Measurements from ENCODE around the gene SLC9A3.

Gene SLC9A3

DNA sequence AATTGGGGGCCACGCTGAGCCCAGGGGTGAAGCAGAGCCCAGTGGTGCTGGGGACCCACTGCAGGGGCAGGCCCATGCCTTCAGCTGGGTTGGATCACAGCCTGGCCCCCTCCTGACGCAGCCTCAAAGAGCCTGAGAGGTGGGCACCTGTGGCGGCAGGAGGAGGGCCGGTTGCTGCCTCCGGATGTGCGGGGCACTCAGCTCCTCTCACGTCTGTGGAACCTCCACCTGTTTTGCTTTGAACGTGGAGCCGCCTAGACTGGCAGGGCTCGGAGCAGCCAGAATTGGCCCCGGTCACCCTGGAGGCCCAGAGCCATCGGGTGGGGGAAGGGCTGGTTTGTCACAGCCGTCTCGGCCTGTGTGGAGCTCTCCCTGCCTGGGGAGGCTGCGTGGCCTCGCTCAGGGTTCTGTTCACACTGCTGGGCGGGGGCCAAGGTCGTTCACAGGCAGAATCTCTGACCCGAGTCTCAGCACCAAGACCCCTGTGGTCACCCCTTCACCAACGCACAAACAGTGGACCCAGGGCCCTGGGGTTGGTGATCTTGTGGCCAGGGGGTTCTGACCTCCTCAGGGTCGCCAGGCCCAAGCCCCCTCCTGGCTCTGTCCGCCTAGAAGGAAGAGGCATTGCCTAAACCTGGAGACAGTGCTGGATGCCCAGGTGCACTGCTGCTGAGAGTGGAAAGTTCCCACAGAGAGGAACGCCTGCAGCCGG is 9.2 kb upstream of the SLC9A3 start:
- H3K27ac ChIP-seq (ENCODE audit: low read depth, low read length) = no peak overlapping the region
- peaks cover 35% of the 10 kb centered on the region for H3K27me3 ChIP-seq (ENCODE audit: control insufficient read depth, low read length)
- no peaks in the 10 kb centered on the region for H3K9me2 ChIP-seq (replicated peaks; ENCODE audit: control insufficient read depth, low read length)
- H3K79me2 ChIP-seq (ENCODE audit: control insufficient read depth, low read length) = no peaks in the 10 kb centered on the region
- peaks cover 16% of the 10 kb centered on the region for H3F3A ChIP-seq (ENCODE audit: control insufficient read depth, insufficient read depth)
- no peak overlapping the region for H3K4me3 ChIP-seq (ENCODE audit: low read length)
- TF ChIP-seq CTCF (IDR thresholded peaks at IDR 0.05; ENCODE audit: low read depth, low read length, poor library complexity, severe bottlenecking) (no peak), EZH2phosphoT487 (IDR thresholded peaks at IDR 0.05; ENCODE audit: borderline replicate concordance, low read length) (no peak)
- H3K36me3 ChIP-seq (ENCODE audit: control insufficient read depth, low read length) = no peaks in the 10 kb centered on the region
- no peaks in the 10 kb centered on the region for H3K9me3 ChIP-seq (ENCODE audit: control insufficient read depth, insufficient read depth, low read length)
- peaks cover 34% of the 10 kb centered on the region for H3K4me1 ChIP-seq (ENCODE audit: control insufficient read depth, low read length)
- H4K20me1 ChIP-seq (ENCODE audit: control insufficient read depth, insufficient read depth, low read depth, low read length) = no peaks in the 10 kb centered on the region
- H3K4me2 ChIP-seq (ENCODE audit: low read length) = no peak overlapping the region

DNA sequence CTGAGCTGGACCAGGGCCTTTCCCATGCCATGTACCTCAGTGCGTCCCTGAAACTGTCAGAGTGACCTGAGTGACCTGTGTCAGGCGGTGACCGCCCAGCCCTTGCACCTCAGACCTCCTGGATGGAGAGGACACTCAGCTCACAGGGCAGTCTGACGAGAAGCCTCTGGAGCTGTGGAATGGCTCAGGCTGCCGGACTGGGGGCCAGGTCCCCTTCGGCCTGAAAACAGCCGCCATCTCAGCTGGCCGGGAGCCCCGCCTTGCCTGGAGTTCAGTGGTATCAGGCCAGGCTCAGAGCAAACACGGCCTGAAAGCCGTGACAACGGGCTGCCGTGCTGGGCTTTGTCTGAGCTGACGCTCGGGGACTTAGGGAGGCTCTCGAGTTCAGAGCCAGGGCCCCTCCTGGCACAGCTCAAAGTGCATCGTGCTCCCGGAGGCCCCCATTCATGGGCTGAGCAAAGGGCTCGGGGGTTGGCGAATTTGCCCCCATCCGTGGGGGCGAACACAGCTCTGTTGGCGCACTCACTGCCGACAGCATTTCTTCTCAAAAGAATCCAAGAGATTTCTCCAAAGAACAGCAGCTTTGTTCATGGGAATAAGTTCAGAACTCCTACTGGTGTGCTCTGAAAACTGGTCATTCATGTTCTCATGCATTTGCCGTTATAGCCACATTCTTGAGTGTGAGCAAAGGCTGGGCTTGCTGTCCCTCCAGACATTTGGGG is 8.4 kb upstream of the SLC9A3 start:
- H3K27ac ChIP-seq (ENCODE audit: low read depth, low read length) = no peak overlapping the region
- H3F3A ChIP-seq (ENCODE audit: control insufficient read depth, insufficient read depth) = peaks cover 16% of the 10 kb centered on the region
- H3K4me2 ChIP-seq (ENCODE audit: low read length) = no peak overlapping the region
- no peaks in the 10 kb centered on the region for H3K36me3 ChIP-seq (ENCODE audit: control insufficient read depth, low read length)
- peaks cover 34% of the 10 kb centered on the region for H3K4me1 ChIP-seq (ENCODE audit: control insufficient read depth, low read length)
- H3K4me3 ChIP-seq (ENCODE audit: low read length) = no peak overlapping the region
- TF ChIP-seq CTCF (IDR thresholded peaks at IDR 0.05; ENCODE audit: low read depth, low read length, poor library complexity, severe bottlenecking) = no peak
- TF ChIP-seq EZH2phosphoT487 (IDR thresholded peaks at IDR 0.05; ENCODE audit: borderline replicate concordance, low read length) = no peak
- no peaks in the 10 kb centered on the region for H3K79me2 ChIP-seq (ENCODE audit: control insufficient read depth, low read length)
- H3K9me2 ChIP-seq (replicated peaks; ENCODE audit: control insufficient read depth, low read length) = no peaks in the 10 kb centered on the region
- no peaks in the 10 kb centered on the region for H3K9me3 ChIP-seq (ENCODE audit: control insufficient read depth, insufficient read depth, low read length)
- H4K20me1 ChIP-seq (ENCODE audit: control insufficient read depth, insufficient read depth, low read depth, low read length) = no peaks in the 10 kb centered on the region
- H3K27me3 ChIP-seq (ENCODE audit: control insufficient read depth, low read length) = peaks cover 35% of the 10 kb centered on the region

DNA sequence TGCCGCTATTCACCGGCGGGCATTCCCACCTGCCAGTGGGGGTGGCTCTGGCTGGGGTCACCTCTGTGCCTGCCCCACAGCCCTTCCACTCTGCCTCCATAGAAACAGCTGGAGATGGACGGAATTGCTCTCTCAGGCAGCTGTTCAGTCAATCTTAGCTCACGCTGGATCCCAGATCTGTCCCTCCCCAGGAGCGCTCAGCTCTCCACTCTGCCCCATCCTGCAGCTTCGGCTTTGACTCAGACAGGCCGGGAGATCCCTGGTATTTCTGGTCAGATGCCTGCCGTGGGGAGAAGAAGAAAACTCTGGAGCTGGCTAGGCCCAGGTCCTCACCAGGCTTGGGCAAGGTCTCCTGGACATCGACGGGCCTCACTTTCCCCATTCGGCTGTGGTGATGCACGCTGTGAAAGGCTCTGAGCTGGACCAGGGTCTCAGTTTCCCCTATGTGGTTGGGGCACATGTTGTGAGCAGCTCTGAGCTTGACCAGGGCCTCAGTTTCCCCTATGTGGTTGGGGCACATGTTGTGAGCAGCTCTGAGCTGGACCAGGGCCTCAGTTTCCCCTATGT is 7.6 kb upstream of the SLC9A3 start:
- H4K20me1 ChIP-seq (ENCODE audit: control insufficient read depth, insufficient read depth, low read depth, low read length) = no peaks in the 10 kb centered on the region
- H3K4me3 ChIP-seq (ENCODE audit: low read length) = peak overlapping the region; percentile 39
- H3K79me2 ChIP-seq (ENCODE audit: control insufficient read depth, low read length) = no peaks in the 10 kb centered on the region
- no peak overlapping the region for H3K27ac ChIP-seq (ENCODE audit: low read depth, low read length)
- H3K36me3 ChIP-seq (ENCODE audit: control insufficient read depth, low read length) = no peaks in the 10 kb centered on the region
- TF ChIP-seq EZH2phosphoT487 (IDR thresholded peaks at IDR 0.05; ENCODE audit: borderline replicate concordance, low read length) (no peak), CTCF (IDR thresholded peaks at IDR 0.05; ENCODE audit: low read depth, low read length, poor library complexity, severe bottlenecking) (no peak)
- H3K27me3 ChIP-seq (ENCODE audit: control insufficient read depth, low read length) = peaks cover 38% of the 10 kb centered on the region
- peak overlapping the region; percentile 66 for H3K4me2 ChIP-seq (ENCODE audit: low read length)
- no peaks in the 10 kb centered on the region for H3K9me2 ChIP-seq (replicated peaks; ENCODE audit: control insufficient read depth, low read length)
- H3K4me1 ChIP-seq (ENCODE audit: control insufficient read depth, low read length) = peaks cover 43% of the 10 kb centered on the region
- H3F3A ChIP-seq (ENCODE audit: control insufficient read depth, insufficient read depth) = peaks cover 16% of the 10 kb centered on the region
- H3K9me3 ChIP-seq (ENCODE audit: control insufficient read depth, insufficient read depth, low read length) = no peaks in the 10 kb centered on the region
